Measurements from ENCODE around the gene TSPAN18. TPM values are rescaled to one million over a fixed set of nuclear protein-coding genes. Genes with fewer than 3 reads are reported as not detected.

TSPAN18 gene
- total RNA-seq, 1 donor from 2014 or later: 25.7 TPM

- no peak for DNase-seq (ENCODE audit: low spot score, unreplicated experiment)
- no peaks in the 10 kb centered on the region for H3K36me3 Mint-ChIP-seq (ENCODE audit: insufficient read depth)
- TF ChIP-seq CTCF (IDR thresholded peaks at IDR 0.05; ENCODE audit: unreplicated experiment): no peak
- peaks cover 1% of the 10 kb centered on the region for H3K4me1 Mint-ChIP-seq (ENCODE audit: low read depth)
- H3K4me3 Mint-ChIP-seq (ENCODE audit: low read depth): no peak overlapping the region
- H3K27me3 Mint-ChIP-seq: no peaks in the 10 kb centered on the region
- H3K27ac Mint-ChIP-seq: peak overlapping the region; percentile 43
- no peaks in the 10 kb centered on the region for H3K9me3 Mint-ChIP-seq (ENCODE audit: low read depth)
Observed at GRCh38 chr11:44793350-44794090, 66.8 kb downstream of the TSPAN18 start.

GRCh38 chr11:44795803-44796535 is 69.2 kb downstream of the TSPAN18 start:
- H3K27me3 Mint-ChIP-seq: no peaks in the 10 kb centered on the region
- H3K4me3 Mint-ChIP-seq (ENCODE audit: low read depth): no peak overlapping the region
- no peaks in the 10 kb centered on the region for H3K36me3 Mint-ChIP-seq (ENCODE audit: insufficient read depth)
- no peak for DNase-seq (ENCODE audit: low spot score, unreplicated experiment)
- no peaks in the 10 kb centered on the region for H3K9me3 Mint-ChIP-seq (ENCODE audit: low read depth)
- TF ChIP-seq CTCF (IDR thresholded peaks at IDR 0.05; ENCODE audit: unreplicated experiment): no peak
- H3K4me1 Mint-ChIP-seq (ENCODE audit: low read depth): peaks cover 15% of the 10 kb centered on the region
- no peak overlapping the region for H3K27ac Mint-ChIP-seq

GRCh38 chr11:44797051-44797450 is 70.3 kb downstream of the TSPAN18 start:
- no peak for DNase-seq (ENCODE audit: low spot score, unreplicated experiment)
- Mint-ChIP-seq H3K27ac (no peak overlapping the region), H3K9me3 (ENCODE audit: low read depth) (no peaks in the 10 kb centered on the region), H3K4me1 (ENCODE audit: low read depth) (peaks cover 19% of the 10 kb centered on the region), H3K36me3 (ENCODE audit: insufficient read depth) (no peaks in the 10 kb centered on the region), H3K4me3 (ENCODE audit: low read depth) (no peak overlapping the region), H3K27me3 (no peaks in the 10 kb centered on the region)
- no peak for TF ChIP-seq CTCF (IDR thresholded peaks at IDR 0.05; ENCODE audit: unreplicated experiment)

- TF ChIP-seq CTCF (IDR thresholded peaks at IDR 0.05; ENCODE audit: unreplicated experiment): no peak
- Mint-ChIP-seq H3K36me3 (ENCODE audit: insufficient read depth) (no peaks in the 10 kb centered on the region), H3K27ac (no peak overlapping the region), H3K4me1 (ENCODE audit: low read depth) (peaks cover 19% of the 10 kb centered on the region), H3K4me3 (ENCODE audit: low read depth) (no peak overlapping the region), H3K9me3 (ENCODE audit: low read depth) (no peaks in the 10 kb centered on the region), H3K27me3 (no peaks in the 10 kb centered on the region)
- no peak for DNase-seq (ENCODE audit: low spot score, unreplicated experiment)
Observed at GRCh38 chr11:44797886-44798606, 71.3 kb downstream of the TSPAN18 start.

- TF ChIP-seq CTCF (IDR thresholded peaks at IDR 0.05; ENCODE audit: unreplicated experiment): no peak
- Mint-ChIP-seq H3K9me3 (ENCODE audit: low read depth) (no peaks in the 10 kb centered on the region), H3K27me3 (no peaks in the 10 kb centered on the region), H3K4me1 (ENCODE audit: low read depth) (peaks cover 19% of the 10 kb centered on the region), H3K36me3 (ENCODE audit: insufficient read depth) (no peaks in the 10 kb centered on the region), H3K27ac (peak overlapping the region; percentile 23), H3K4me3 (ENCODE audit: low read depth) (no peak overlapping the region)
- no peak for DNase-seq (ENCODE audit: low spot score, unreplicated experiment)
Observed at GRCh38 chr11:44798607-44798972, 71.8 kb downstream of the TSPAN18 start.
